HG03095 (cell line): ENCODE measurements around the gene RCOR2.

ENCODE experiments used
- ATAC-seq: cut with Tn5 transposase; IDR thresholded peaks from one replicate; pipeline ENCODE4 v1.9.1; 2021; ENCODE audit warnings: moderate library complexity; ENCODE audit not compliant: unreplicated experiment

RCOR2 gene

DNA sequence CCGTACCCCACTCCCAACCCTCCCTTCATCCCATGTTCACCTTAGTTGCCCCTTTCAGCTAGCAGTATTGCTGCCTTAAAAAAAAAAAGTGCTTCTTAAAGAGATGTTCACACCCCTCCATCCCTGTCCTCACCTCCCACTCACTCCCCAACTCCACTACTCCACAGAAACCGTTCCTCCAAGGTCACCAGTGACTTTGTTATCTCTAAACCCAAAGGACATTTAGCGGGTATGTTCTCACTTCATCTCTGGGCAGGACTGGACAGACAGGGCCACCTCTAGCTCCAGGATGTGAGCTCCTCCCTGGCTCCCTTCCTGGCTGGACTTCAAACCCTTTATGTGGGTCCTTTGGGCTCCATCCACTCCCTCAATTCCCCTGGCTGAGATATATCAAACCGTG, 6.4 kb upstream of the RCOR2 start:
- no peak for ATAC-seq

DNA sequence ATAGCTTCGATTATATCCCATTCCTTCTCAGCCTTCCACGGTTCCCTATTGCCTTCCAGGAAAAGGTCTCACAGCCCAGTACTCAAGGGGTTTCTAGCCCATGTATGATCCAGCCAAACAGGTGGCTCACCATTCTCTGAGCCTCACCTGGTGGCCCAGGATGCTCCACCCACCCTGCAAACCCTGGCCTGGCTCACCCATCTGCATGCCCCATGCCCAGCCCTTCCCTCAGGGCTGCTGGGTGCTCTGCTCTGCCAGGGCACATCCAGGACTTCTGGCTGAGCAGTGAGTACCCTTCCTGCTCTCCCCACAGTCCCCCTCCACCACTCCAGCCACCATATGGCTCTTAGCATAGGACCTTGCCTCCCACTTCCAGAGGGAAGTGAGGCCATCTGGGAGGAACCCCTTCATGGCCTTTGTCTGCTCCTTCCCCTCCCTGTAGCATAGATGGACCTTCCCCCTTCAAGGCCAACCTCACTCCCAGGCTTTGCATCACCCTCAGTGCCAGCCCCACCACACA, 5.8 kb upstream of the RCOR2 start:
- no peak for ATAC-seq

- ATAC-seq = no peak
Measured at GRCh38 chr11:63920939-63921417, 4.0 kb upstream of the RCOR2 start.

DNA sequence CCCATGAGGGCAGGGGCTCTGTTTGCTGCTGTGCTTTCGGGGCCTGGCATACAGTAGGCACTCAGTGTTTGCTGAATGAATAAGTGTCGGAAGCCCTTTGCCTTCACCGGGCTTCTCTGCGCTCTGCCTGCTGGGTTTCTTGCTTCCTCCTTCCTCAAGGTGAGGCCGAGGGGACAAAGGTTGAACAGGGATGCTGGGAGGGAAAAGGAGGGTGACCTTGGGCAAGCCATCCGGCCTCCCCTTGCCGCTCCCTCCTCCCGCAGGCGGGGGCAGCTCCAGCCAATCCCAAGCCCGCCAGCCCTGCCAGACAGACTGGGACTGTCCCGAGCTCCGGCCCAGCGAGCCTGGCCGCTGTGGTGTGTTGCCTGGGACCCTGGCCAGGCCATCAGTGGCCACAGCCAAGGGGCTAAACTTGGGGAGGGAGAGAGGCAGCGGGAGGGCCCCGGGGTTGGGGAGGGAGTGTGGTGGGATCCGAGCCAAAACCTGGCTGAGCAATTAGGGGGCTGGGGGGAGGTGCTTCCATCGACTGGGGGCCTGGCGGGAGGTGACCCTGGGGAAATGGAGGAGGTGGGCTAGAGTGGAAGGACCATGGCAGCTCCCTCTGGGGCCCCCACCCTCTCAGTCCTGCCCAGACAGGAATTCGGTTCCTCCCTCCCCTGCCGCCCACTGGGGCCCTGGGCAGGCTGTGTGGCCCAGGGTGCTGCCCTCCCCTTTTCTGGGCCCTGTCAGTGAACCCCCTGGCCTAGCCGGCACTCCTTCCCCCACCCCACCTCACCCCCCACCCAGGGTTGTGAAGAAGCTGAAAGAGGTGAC, 3.4 kb upstream of the RCOR2 start:
- no peak for ATAC-seq

GRCh38 chr11:63919267-63920125, 2.5 kb upstream of the RCOR2 start:
- ATAC-seq = no peak

DNA sequence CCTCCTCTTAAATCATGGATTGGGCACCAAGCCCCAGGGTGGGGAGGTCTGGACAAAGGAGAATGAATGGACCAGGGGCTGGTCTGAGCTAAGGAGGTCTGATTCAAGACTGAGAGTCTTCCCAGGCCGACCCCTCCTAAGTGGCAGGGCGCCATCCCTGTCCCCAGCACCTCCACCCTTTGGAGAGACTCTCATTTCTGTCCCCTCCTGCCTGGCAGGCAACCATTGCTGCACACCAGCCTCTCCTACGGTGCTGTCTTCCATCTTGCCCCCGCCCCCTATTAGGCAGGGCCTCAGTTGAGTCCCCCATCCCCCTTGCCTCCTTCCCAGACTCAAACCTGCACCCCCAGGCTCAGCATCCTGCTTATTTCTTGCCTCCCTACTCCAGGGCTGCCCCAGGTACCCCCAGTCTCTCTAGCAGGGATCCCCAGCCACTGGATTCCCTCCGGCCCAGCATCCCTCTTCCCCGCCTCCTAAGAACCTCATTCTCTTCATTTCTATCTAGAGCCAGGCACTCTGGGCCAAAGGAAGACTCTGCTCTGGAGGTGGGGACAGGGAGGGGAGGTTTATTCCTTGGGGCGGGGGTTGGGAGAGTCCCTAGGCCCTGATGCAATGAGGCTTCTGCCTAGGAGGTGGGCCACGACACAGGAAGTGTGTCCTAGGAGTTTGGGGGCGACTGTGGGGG, 1.7 kb upstream of the RCOR2 start:
- ATAC-seq = no peak

DNA sequence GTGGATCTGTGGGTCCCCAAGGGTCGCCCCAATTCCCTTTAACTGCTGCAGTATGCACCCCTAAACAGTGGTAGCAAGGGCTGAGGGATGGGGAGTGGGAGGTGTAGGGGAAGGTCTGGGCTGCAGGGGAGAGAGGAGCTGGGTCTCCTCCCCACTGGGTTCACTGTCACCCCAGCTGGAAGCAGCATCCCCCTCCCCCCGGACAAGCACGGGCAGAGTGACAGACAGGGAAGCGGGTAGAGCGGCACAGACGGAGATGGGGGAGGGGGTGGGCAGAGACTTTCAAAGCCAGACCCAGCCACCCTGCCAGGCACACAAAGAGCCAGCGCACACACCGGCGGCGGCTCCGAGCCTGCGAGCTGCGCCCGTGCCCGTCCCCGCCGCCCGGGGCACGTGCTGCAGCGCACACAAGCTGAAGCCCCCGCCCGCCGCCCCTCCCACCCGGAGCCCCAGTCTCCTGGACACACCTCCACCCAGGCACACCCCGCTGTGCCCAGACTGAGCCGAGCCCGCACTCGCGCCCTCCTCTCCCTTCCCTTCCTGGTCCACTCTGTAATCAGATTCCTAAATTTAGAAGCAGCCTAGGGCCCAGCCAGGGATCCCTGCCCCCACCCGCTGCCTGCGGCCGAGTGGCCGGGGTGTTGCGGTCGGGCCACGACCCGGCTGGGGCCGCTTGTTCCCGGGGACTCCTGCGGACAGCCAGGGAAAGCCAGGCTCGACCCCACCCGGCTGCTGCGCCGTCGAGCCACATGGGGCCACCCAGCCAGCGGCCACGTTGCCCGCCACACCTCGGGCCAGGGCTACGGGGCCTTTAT, 935 bp upstream of the RCOR2 start:
- no peak for ATAC-seq

- ATAC-seq = no peak
Measured at GRCh38 chr11:63915961-63916836, 765 bp downstream of the RCOR2 start.

GRCh38 chr11:63914896-63915691, 1.9 kb downstream of the RCOR2 start:
- no peak for ATAC-seq

- no peak for ATAC-seq
Measured at GRCh38 chr11:63913866-63914830, 2.8 kb downstream of the RCOR2 start.

- ATAC-seq = no peak
Measured at GRCh38 chr11:63912678-63913077, 4.3 kb downstream of the RCOR2 start.

DNA sequence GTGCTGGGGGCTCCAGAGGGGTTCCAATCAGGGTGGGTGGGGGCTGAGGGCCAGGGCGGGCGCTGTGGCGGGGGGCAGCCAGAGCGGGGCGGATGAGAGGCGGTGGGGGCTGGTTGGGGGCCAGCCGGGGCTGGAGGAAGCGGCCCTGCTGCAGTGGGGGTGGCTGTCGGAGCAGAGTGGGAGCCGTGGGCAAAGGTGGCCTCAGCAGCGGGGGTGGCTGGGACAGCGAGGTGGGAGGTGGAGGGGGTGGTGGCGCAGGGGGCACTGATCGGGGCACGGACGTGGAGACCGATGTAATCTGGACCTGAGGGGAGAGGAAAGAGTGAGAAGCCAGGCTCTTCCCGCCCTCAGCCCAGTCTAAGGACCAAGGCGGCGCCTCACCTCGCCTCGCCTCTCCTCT, 5.1 kb downstream of the RCOR2 start:
- ATAC-seq = no peak

DNA sequence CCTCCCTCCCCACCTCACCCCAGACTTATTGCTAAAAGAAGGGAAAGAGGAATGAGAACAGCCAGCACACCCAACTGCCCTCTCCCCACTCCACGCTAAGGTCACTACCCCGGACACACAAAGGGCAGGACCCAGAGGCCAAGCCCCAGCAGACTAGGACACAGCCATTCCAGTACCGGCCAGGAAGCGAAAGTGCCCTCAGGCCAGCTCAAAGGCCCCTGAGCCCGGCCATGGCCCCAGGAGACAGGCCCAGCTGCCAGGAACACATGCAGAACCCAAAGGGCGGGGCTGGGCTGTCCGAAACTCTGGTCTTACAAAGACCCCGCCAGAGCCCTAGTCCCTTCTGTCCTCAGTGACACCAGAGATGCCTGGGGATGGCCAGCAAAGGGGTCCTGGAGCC, 5.5 kb downstream of the RCOR2 start:
- ATAC-seq = no peak

- ATAC-seq = no peak
Measured at GRCh38 chr11:63910675-63911074, 6.3 kb downstream of the RCOR2 start.

DNA sequence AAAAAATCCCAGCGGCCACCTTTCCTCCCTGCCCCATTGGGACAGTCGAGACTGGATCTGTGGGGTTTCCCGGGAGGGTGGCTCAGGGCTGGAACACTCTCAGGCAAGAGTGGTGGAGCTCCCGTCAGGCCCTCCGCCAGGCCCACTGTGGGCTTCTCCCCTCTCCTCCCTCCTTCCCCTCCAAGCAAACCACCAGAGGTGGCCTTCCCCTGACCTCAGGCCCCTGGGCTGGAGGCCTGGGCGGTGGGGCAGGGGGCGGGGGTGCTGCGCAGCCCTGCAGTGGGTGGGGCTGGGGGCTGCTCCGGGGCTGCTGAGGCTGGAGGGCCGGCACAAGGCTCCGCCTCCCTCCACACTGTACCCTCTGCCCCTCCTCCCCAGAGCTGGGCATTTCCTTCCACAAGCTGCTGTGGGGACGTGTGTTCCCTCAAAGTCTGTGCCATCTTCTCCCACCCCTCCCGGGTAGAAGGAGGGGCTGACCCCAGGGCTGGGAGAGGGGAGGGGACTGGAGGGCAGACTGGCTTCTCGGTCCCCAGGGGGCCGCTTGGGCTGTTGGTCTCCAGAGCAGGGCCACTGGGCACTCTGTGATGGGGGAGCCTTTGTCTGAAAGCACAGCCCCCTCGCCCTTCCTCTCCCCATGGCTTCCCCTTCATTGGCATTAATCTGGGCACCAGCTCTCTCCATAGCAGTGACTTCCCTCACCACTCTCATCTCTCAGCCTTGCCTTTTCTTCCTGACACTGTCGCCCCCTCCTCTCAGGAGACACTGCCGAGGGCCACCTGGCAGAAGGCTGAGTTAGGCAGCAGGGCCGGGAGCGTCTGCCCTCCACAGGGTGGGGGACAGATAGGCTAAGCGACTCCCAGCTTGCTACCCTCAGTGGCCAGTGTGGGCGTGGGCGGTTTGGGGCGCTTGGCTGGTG, 7.1 kb downstream of the RCOR2 start:
- ATAC-seq = no peak

GRCh38 chr11:63908631-63909401, 8.1 kb downstream of the RCOR2 start:
- ATAC-seq = no peak
